HepG2 (cell line): Measurements from ENCODE around the gene NUP107.

Experiments
- YY1 ChIP-seq: IDR thresholded peaks from 2 replicates; pipeline ENCODE4 v1.6.1; 2011; ENCODE audit warnings: low read length, low read depth, moderate library complexity, mild to moderate bottlenecking; ENCODE audit not compliant: insufficient read depth, insufficient replicate concordance
- ZNF614 ChIP-seq: IDR thresholded peaks from 2 replicates; pipeline ENCODE4 v1.6.1; 2018; ENCODE audit warnings: missing biosample characterization, missing genetic modification reagents, inconsistent platforms, borderline replicate concordance
- TF ChIP-seq, protein P1 (sequence below): sonication (generic); formaldehyde crosslinking; IDR thresholded peaks from 2 replicates; pipeline ENCODE4 v1.5.0; 2020; ENCODE audit warnings: mild to moderate bottlenecking, missing genetic modification reagents, moderate library complexity
- TF ChIP-seq, protein P2 (sequence below): sonication (generic); formaldehyde crosslinking; IDR thresholded peaks from 2 replicates; pipeline ENCODE4 v1.4.0; 2020; ENCODE audit warnings: missing genetic modification reagents

DNA sequence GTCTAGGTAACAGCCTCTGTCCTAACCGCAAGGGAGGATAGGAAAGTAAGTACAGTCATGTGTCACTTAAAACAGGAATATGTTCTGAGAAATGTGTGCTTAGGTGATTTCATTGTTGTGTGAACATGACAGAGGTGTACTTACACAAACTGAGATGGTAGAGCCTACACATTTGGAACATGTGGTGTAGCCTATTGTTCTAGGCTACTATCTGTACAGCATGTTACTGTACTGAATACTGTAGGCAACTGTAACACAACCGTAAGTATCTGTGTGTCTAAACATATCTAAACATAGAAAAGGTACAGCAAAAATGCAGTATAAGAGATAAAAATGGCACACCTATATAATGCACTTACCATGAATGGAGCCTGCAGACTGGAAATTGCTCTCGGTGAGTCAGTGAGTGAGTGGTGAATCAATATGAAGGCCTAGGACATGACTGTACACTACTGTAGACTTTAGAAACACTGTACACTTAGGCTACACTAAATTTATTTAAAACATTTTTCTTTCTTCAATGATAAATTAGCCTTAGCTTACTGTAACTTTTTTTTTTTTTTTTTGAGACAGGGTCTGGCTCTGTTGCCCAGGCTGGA is 108.0 kb downstream of the NUP107 start:
- TF ChIP-seq YY1 = no peak
- TF ChIP-seq, protein P1, sequence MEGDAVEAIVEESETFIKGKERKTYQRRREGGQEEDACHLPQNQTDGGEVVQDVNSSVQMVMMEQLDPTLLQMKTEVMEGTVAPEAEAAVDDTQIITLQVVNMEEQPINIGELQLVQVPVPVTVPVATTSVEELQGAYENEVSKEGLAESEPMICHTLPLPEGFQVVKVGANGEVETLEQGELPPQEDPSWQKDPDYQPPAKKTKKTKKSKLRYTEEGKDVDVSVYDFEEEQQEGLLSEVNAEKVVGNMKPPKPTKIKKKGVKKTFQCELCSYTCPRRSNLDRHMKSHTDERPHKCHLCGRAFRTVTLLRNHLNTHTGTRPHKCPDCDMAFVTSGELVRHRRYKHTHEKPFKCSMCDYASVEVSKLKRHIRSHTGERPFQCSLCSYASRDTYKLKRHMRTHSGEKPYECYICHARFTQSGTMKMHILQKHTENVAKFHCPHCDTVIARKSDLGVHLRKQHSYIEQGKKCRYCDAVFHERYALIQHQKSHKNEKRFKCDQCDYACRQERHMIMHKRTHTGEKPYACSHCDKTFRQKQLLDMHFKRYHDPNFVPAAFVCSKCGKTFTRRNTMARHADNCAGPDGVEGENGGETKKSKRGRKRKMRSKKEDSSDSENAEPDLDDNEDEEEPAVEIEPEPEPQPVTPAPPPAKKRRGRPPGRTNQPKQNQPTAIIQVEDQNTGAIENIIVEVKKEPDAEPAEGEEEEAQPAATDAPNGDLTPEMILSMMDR (CRISPR knock-in tag) = no peak
- TF ChIP-seq, protein P2, sequence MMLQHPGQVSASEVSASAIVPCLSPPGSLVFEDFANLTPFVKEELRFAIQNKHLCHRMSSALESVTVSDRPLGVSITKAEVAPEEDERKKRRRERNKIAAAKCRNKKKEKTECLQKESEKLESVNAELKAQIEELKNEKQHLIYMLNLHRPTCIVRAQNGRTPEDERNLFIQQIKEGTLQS = no peak
- no peak for TF ChIP-seq ZNF614 (CRISPR knock-in tag)
